ENCODE measurements around the gene BCL11A.

Gene BCL11A

DNA sequence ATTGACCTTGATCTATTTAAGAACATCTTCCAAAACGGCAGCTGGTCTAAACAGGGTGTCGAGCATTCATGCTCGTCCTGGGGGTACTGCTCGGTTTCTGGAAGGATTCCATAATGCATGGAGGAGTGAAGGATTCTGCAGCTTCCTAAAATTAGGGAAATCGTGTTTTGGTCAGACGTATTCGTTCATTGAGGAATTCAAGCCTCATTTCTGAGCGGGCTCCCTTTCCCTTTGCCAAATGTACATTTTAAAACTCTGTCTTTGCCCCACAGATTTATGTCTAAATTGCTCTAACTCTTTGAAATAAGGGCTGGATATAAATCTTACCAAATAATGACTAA lies 144.0 kb downstream of the BCL11A start:
- FAIRE-seq = no peak
- DNase-seq (ENCODE audit: insufficient read length, low spot score) = no peak
- TF ChIP-seq, protein P1, sequence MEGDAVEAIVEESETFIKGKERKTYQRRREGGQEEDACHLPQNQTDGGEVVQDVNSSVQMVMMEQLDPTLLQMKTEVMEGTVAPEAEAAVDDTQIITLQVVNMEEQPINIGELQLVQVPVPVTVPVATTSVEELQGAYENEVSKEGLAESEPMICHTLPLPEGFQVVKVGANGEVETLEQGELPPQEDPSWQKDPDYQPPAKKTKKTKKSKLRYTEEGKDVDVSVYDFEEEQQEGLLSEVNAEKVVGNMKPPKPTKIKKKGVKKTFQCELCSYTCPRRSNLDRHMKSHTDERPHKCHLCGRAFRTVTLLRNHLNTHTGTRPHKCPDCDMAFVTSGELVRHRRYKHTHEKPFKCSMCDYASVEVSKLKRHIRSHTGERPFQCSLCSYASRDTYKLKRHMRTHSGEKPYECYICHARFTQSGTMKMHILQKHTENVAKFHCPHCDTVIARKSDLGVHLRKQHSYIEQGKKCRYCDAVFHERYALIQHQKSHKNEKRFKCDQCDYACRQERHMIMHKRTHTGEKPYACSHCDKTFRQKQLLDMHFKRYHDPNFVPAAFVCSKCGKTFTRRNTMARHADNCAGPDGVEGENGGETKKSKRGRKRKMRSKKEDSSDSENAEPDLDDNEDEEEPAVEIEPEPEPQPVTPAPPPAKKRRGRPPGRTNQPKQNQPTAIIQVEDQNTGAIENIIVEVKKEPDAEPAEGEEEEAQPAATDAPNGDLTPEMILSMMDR (IDR thresholded peaks at IDR 0.05; ENCODE audit: insufficient read depth, missing control alignments) = no peak

DNA sequence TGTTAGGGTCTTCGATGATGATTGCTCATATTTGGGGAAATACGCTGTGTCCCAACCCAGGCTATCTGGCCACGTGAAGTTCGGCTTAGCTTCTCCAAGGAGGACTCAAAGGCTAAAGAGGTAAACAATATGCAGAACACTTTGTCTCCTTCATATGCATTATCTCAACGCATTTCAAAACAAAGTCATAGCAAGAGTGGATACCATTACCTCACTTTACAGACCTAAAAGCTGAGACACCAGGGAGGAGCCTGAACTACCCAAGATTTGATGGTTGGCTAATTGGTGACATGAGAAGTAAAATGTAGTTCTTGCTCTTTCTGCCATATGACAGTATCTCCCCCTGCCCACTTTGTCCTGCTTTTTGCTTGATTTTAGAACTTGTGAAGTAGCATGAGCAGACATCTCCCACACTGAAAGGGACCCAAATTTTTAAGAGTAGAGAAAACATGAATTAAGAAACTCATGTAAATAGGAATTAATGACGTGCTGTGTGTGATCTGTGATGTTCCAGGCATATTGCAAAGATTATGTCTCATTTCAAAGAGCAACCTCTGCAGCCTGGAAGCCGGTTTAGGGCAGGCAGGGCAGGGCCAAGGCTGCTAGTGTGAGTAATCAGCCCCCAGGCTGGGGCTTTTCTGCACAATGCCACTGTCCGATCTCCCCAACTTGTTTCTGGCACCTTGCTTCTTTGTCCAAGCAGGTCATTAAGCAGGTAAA lies 144.5 kb downstream of the BCL11A start:
- DNase-seq (ENCODE audit: insufficient read length, low spot score) (no peak), FAIRE-seq (no peak)
- TF ChIP-seq, protein P1 (IDR thresholded peaks at IDR 0.05; ENCODE audit: insufficient read depth, missing control alignments) = no peak

DNA sequence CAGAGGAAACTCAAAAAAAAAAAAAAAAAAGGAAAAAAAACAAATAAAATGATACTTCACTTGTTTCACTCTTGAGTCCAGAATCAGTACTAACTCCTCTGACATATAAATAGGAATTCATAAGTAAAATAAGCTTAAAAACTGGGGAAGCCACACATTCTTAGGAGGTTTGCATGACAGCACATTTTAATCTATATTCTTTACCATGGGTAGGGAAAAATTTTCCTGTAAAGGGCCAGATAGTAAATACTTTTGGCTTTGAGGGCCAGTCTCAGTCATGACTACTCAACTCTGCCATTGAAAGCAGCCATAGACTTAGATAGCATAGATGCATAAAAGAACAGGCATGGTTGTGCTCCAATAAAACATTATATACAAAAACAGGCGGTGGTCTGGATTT lies 145.2 kb downstream of the BCL11A start:
- TF ChIP-seq, protein P1 (IDR thresholded peaks at IDR 0.05; ENCODE audit: insufficient read depth, missing control alignments) = no peak
- DNase-seq (ENCODE audit: insufficient read length, low spot score) (no peak), FAIRE-seq (no peak)

DNA sequence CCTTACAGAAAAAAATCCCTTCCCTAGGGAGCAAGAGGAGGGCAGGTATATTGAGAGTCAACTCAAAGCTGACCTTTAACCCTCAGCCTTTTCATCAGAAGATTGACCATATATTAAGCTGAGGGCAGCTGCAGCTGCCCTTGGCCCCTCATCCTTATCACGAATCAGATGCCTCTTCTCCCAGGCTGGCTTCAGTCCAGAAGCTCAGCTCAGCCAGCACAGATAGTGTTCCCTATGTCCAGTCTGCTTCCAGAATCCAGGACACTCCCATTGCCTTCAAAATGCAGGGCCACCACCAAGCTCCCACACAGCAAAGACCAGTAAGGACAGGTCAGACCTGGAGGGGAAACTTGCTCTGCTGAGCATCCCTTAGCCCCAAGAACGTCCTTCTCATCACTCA lies 146.1 kb downstream of the BCL11A start:
- DNase-seq (ENCODE audit: insufficient read length, low spot score) = no peak
- no peak for FAIRE-seq
- TF ChIP-seq, protein P1 (IDR thresholded peaks at IDR 0.05; ENCODE audit: insufficient read depth, missing control alignments) = no peak

DNA sequence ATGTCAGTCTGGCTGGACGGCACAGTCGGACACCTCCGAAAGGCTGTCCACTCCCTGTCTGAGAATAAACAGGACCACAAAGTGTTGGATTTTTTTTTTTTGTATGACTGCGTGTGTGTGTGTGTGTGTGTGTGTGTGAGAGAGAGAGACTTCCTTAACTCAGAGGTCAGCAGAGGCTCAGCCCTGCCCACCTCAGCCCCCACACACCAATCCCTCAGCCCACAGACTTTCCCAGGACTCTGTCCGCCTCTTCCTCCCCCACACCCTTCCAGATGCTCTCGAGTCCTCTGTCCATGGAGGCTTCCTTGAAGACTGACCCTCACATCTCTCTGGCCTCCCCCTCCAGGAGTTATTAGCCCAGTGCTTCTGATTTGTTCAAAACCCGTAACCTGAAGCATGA lies 147.3 kb downstream of the BCL11A start:
- TF ChIP-seq, protein P1 (IDR thresholded peaks at IDR 0.05; ENCODE audit: insufficient read depth, missing control alignments) = no peak
- DNase-seq (ENCODE audit: insufficient read length, low spot score) = no peak

DNA sequence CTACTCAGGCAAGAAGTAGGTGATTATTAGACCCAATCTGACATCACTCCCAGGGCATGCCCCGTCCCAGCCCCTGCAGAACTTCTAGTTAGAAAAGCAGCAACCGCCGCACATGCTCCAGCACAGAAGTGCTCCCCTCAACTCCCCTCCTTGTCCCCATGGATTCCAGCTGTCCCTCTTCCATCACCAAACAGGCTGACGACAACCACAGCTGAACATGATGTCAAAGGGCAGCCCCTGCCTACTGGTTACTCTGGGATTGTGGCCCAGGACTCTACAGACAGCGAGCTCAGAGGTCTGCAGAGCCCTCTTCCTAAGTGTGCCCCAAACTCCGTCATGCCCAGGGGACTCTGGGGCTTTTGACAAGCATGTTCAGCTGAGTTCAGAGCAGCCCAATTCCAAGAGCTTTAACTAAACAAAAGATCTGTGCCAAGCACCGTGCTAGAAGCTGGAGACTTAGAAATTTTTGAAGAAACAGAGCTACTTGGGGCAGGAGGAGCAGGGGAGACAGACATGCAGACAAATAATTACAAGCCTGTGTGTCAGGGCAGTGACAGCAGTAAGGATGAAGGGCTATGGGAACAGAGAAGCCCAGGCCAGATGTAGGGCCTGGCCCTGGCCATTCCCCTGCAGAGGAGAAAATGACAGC lies 148.1 kb downstream of the BCL11A start:
- TF ChIP-seq, protein P1 (IDR thresholded peaks at IDR 0.05; ENCODE audit: insufficient read depth, missing control alignments) = no peak
- FAIRE-seq (no peak), DNase-seq (ENCODE audit: insufficient read length, low spot score) (no peak)

More for the DNA sequence above, 147.3 kb downstream of the BCL11A start:
- no peak for FAIRE-seq
